NCI-H345 (cell line): ENCODE results near the gene CNPY1.
"Not testable (repeated sequence)": the region's sequence is repeated elsewhere in the genome, so short reads cannot be mapped to it uniquely, and the experiment has no call there.

Source experiments
- DNase-seq: peaks from one replicate; lab custom pipeline; 2025; lab: John Stamatoyannopoulos, UW

CNPY1 gene

DNA sequence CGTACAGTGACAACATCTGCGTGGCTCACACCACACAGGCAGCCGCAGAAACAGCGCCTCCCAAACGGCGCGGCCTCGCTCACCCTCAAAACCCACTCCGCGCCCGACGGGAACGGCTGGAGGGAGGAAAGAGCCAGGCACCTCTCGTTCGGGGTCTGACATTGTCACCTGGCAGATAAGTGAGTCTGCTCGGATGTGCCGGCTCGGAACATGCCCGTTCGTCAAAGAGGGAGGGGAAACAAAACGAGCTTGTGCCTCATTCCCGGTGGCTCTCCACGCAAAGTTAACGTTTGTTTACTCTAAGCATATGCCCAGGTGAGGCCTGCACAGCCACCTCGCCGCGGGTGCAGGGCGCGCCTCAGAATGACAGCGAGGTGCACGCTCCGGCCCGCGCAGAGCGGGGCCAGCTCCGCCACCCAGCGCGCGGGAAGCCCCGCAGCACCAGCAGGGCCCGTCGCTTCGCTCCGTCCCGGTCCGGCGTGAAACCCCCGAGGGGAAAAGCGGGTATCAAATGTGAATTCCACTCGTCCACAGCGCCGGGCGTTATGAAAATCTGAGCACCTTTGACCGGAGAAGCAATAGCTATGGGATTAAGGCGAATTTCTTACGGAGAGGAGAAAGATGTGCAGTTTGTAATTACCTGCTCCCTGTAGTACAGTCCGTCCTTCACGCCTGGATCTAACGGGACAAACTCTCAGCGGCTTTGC, 13.1 kb downstream of the CNPY1 start:
- peak; percentile 51 for DNase-seq

DNA sequence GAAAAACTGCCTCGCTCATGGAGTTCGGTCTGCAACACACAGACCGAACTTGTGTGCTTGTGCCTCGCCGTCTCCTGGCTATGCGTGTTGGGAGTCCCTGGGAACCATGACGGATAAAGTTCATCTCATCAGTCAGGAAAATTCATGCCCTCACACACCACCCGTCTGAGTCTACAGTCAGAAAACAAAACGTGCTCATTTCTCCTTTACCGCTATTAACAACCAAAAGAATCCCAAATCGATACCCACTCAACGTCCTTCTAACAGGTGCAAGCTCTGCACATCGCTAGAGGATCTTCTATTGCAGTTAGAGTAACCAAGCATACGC, 13.6 kb downstream of the CNPY1 start:
- DNase-seq, result no peak

DNA sequence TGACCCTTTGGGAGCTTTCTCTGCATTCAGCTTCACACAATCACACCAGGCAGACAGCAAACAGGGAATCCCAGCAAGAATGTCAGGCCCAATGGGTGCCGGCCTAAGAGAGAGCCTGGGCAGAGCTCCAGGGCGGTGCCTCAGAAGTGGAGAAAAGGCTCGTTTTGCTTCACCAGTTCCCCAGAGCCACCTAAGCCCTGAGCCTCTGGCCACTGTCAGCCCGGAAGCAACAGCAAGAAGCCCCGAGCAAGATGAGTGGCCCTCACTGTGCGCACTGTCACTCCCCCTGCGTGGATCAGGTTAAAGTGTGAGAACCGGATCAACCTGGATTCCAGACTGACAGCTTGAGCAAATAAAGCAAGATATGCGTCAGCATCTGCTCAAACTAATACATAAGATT, 14.7 kb downstream of the CNPY1 start:
- DNase-seq, result no peak

DNA sequence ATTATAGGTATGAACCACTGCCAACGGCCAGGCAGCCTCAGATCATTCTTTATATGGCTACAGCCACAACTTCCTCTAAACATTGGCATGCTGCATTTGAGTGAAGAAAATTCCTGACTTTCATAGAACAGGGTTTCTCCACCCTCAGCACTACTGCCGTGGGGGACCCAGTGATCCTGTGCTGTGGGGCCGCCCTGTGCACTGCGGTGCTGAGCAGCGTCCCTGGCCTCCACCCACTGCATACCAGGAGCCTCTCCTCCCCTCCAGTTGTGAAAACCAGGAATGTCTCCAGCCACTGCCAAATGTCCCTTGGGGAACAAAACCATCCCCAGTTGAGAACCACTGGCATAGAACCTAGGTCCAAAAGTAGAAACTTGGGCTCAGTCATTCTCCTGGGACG, 15.8 kb downstream of the CNPY1 start:
- no peak for DNase-seq

DNA sequence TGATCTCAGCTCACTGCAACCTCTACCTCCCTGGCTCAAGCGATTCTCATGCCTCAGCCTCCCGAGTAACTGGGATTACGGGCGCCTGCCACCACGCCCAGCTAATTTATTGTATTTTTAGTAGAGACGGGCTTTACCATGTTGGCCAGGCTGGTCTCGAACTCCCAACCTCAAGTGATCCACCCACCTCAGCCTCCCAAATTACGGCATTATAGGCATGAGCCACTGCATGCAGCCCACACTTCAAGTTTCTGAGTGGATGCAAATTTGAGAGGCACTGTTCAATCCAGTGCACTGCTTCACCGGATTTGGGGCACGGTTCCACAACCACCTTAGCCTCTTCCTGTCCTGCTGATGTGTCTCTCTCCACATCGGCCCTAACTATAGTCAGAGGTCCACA, 16.5 kb downstream of the CNPY1 start:
- DNase-seq, result no peak

- no peak for DNase-seq
Observed at GRCh38 chr7:155529346-155529745, 17.0 kb downstream of the CNPY1 start.

DNA sequence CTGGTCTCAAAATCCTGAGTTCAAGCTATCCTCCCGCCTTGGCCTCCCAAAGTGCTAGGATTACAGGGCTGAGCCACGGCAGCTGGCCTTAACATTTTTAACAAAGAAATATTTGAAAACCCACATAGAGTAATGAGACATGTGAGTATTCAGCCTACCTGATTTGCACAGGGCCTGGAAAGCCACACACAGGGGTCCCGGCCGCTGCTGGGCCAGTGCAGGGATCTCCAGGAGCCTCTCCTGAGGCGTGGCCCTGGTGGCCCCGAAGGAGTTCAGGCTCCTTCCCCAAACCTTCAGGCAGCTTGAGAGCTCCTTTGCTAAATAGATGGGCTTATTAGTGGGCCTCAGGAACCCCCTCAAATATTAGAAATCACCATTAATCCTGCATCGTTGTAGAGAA, 18.7 kb downstream of the CNPY1 start:
- no peak for DNase-seq

GRCh38 chr7:155526225-155526624, 20.1 kb downstream of the CNPY1 start:
- no peak for DNase-seq

- no peak for DNase-seq
Observed at GRCh38 chr7:155524018-155524556, 22.3 kb downstream of the CNPY1 start.

- DNase-seq, result no peak
Observed at GRCh38 chr7:155523168-155523675, 23.1 kb downstream of the CNPY1 start.

DNA sequence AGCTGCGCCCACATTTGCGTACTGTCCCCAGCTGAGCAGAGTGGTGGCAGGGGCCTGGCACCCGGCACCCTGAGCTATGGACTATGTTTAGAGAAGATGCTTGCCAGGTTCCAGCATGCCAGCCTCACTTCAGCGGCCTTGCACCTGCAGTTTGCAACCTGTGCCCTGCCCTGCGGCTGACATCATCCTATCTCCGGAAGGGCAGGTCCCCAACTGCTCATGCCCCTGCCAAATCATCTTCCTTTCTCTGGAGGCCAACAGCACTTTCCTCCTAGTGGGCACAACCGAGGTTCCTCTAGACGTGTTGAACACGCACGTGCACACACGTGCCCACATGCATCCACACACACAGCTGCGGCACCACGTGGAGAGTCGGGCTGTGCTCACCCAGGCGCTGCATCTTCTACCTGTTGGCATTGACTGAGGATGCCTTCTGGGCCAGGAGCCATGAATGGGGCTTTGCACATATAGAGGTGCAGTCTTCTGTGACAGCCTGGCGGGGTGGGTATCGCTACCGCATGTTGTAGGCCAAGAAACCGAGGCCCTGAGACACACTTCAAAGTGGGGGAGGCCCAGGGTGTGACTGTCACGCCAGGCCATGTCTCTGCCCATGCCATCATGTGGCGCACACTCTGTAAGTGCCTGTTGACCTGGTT, 24.5 kb downstream of the CNPY1 start:
- peak; percentile 78 for DNase-seq

DNA sequence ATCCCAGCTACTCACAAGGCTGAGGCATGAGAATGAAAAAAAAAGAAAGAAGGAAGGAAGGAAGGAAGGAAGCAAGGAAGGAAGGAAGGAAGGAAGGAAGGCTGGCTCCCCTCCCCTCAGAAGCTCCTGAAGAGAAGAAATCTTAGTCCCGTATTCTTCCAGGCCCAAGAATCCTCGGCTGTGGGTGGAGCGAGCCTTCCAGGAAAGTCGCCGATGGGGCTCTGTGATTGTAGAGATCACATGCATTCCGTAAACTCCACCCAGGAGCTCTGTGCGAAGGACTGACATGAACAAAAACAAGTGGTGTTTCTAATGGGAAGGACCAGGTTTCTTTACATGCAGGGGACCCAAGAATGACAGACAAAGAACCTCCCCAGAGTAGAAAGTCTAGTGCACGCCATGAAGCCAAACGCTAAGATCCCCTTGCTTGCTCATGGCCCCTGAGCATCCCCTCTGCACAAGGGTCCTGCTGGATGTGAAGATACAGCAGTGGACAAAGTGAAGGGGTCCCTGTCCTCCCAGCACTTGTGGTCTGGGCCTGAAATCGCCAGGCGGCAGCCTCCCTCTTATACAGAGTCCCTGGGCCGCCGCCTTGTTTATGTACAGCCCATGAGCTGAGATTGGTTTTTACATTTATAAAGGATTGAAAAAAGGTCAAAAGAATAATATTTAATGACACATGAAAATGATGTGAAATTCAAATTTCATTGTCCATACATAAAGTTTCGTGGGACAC, 25.2 kb downstream of the CNPY1 start:
- DNase-seq, result no peak

DNA sequence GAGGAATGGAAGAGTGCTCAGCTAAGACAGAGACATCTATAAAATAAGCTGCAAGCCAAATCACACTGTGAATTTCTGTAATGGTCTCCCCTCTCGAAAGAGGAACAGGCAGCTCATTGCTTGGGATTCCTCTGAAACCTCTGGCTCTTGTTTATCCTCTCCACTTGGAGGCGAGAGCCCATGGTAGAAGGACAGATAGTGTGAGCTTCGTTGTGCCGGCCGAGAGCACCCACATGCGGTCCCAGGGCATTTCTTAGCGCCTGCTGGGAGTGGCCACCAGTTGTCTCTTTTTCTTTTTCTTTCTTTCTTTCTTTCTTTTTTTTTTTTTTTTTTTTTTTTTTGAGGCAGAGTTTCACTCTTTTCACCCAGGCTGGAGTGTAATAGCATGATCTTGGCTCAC, 26.2 kb downstream of the CNPY1 start:
- no peak for DNase-seq

- DNase-seq, result not testable (repeated sequence)
Observed at GRCh38 chr7:155519358-155519757, 27.0 kb downstream of the CNPY1 start.

- no peak for DNase-seq
Observed at GRCh38 chr7:155518633-155519032, 27.7 kb downstream of the CNPY1 start.

GRCh38 chr7:155517969-155518368, 28.4 kb downstream of the CNPY1 start:
- no peak for DNase-seq

GRCh38 chr7:155517452-155517851, 28.9 kb downstream of the CNPY1 start:
- DNase-seq, result peak; percentile 42

GRCh38 chr7:155516466-155516865, 29.9 kb downstream of the CNPY1 start:
- DNase-seq, result no peak

GRCh38 chr7:155515318-155515717, 31.0 kb downstream of the CNPY1 start:
- no peak for DNase-seq

DNA sequence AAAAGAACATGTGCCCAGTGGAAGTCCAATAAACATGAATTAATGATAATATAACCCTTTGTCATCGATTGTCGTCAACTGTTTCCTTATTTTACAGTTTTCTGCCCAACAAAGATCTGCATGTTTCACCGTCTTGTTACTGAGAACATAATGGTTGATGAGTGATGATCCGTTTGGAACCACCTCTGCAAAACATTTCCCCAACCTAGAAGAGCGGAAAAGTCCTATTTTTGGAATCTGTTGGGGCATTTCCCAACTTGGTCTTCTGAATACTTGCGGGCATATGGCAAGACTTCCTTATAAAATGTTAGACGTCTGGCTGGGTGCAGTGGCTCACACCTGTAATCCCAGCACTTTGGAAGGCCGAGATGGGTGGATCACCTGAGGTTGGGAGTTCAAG, 32.1 kb downstream of the CNPY1 start:
- DNase-seq, result no peak

DNA sequence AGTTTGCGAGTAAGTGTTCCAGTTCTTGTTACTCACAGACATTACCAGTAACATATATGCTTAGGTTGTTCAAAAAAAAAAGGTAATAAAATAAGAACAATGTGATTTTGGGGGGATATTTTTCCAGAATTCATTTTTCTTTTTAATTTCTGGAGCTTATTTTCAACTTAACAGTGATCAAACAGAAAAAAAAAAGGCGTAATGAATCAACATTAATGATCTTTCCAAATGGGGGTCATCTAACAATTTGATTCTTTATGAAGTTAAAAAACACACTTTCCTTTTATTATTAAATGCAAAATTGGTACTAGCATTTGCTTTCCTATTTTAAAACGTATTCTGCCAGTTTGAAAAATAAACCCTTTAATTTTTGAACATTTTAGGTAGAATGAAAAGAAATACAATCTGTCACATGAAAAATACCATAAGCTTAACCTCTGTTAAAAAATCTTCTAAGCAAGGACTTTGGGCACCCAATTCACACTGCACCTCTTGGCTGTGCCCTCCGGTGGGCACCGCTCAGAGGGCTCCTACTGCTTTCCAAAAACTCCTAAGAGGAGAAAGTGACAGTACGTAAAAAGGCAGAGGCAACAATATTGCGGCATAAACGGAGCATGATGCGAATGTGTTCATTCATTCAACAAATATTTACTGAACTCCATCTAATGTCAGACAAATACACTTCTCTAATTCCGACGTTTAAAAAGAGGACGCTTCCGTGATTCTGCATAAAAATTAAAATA, 32.6 kb downstream of the CNPY1 start:
- DNase-seq, result no peak

- no peak for DNase-seq
Observed at GRCh38 chr7:155512246-155512887, 34.0 kb downstream of the CNPY1 start.
